Fibroblast of the aortic adventitia (primary cell): ENCODE data around the gene LFNG. TPM values are rescaled to one million over a fixed set of nuclear protein-coding genes. Genes with fewer than 3 reads are reported as not detected.

ENCODE experiments used
- DNase-seq: peaks from one replicate; pipeline ENCODE4 v3.0.0-alpha.2; 2010; ENCODE audit warnings: low read depth
- H3K4me3 ChIP-seq: 2 replicates; pipeline ENCODE4 v1.5.1; 2011; ENCODE audit warnings: low read depth, mild to moderate bottlenecking, control low read depth, low read length, moderate library complexity
- CTCF ChIP-seq: IDR thresholded peaks from 2 replicates; pipeline ENCODE4 v1.5.1; 2011; ENCODE audit warnings: mild to moderate bottlenecking, low read length, control low read depth, inconsistent platforms; ENCODE audit not compliant: insufficient read depth
- total RNA-seq: library from RNA; depleted of rRNA; stranded (reverse); fragments of >200 nt; gene quantifications from 2 replicates; pipeline ENCODE4 v1.2.3, GENCODE V29; 2012; ENCODE audit warnings: low replicate concordance

The LFNG gene
- total RNA-seq, 1 donor = 0.72 TPM

GRCh38 chr7:2493205-2494164 lies 26.1 kb upstream of the LFNG start:
- DNase-seq = no peak
- no peak for TF ChIP-seq CTCF
- H3K4me3 ChIP-seq = no peak overlapping the region

DNA sequence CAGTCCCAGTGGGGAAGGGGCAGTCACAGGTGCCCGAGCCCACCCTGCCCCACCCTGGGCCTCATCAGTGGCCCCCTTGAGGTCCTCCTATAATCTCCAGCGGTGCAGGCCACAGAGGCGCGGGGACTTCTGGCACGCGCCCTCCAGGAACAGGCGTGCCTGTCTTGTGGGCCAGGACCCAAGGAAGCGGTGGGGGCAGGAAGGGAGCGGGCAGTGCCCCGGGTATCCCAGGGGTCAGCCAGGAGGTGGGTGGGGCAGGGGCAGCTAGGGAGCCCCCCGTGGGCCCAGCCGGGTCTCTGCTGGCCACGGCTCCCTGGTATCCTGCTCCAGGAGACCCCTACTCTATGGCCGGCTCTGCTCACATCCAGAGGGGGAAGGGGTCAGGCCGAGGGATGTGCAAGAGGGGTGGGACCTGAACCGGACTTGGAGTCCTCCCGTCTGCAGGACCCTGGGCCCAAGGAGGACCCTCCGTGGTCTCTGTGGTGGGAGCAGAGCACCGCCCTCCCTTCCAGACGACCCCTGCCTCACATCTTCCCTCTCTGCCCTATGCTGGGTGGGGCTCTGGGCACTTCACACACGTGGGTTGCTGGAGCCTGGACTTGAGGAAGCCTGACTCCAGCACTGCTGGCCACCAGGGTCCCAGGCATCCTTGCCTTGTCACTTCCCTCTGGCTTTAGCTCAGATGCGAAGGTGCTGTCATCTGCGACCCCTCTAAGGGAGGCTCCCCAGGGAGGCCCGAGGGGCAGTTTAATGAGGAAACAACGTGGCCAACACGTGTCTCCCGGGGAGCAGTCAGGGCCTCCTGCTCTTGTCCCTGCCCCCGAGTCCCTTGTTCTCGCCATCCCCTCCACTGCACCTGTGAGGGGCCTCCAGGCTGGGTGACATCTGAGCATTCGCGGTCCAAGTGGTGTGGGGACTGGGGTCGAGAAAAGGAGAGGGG lies 25.1 kb upstream of the LFNG start:
- TF ChIP-seq CTCF = no peak
- no peak overlapping the region for H3K4me3 ChIP-seq
- no peak for DNase-seq

- no peak for DNase-seq
- no peak for TF ChIP-seq CTCF
- no peak overlapping the region for H3K4me3 ChIP-seq
Measured at GRCh38 chr7:2495418-2496299, 23.9 kb upstream of the LFNG start.

- no peak overlapping the region for H3K4me3 ChIP-seq
- no peak for TF ChIP-seq CTCF
Measured at GRCh38 chr7:2496375-2496774, 23.2 kb upstream of the LFNG start.

DNA sequence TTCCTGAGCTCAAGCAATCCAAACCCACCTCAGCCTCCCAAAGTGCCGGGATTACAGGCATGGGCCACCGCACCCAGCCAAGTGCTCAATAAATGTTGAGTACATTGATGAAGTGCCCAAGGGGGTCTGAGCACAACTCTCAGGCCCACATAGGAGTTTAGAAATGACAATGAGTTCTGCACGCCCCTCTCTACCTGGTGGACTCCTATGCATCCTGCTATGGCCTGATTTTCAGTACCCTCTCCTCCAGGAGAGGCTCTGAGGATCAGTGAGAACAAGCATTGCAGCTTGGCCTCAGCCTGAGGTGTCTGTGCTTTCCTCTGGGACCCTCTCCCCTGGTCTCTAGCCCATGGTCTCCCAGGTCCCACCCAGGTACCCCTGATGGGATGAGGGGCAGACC lies 22.5 kb upstream of the LFNG start:
- H3K4me3 ChIP-seq = no peak overlapping the region
- TF ChIP-seq CTCF = no peak
- DNase-seq = no peak

More at GRCh38 chr7:2496375-2496774, 23.2 kb upstream of the LFNG start:
- DNase-seq = no peak
